PC-9 (cell line): ENCODE measurements around the gene CLCN5. TPM values are rescaled to one million over a fixed set of nuclear protein-coding genes. Genes with fewer than 3 reads are reported as not detected.

Experiments used
- BruUV-seq: library from RNA; stranded (reverse); fragments of 400-500 nt; replicated peaks from 2 replicates; lab custom pipeline; 2021; lab: Mats Ljungman, UMichigan
- CTCF ChIA-PET: fragments of 300-600 bp; sonication (Branson Sonifier 250); formaldehyde crosslinking; loops from one replicate; lab custom pipeline; 2022; ENCODE audit warnings: antibody characterized with exemption; lab: Charles Lee
- POLR2A ChIA-PET: fragments of 300-600 bp; sonication (Branson Sonifier 250); formaldehyde crosslinking; loops from one replicate; lab custom pipeline; 2022; ENCODE audit warnings: antibody characterized with exemption; ENCODE audit not compliant: unreplicated experiment; lab: Charles Lee
- DNase-seq, 2 experiments: peaks; one replicate each; pipeline versions ENCODE4 v3.0.0 to v3.0.0-alpha.2; 2015 to 2022; ENCODE audit warnings: mixed read lengths in 1 of 2
- H2AFZ ChIP-seq: fragments of 200-600 bp; sonication (generic); 2 replicates; pipeline ENCODE4 v1.8.1; 2017; ENCODE audit warnings: antibody characterized with exemption
- H3F3A ChIP-seq: fragments of 200-600 bp; sonication (generic); 2 replicates; pipeline ENCODE4 v1.8.1; 2017; ENCODE audit warnings: antibody characterized with exemption, mild to moderate bottlenecking, low read depth; ENCODE audit not compliant: insufficient read depth
- H3K27ac ChIP-seq: fragments of 200-600 bp; sonication (generic); 2 replicates; pipeline ENCODE4 v1.6.1; 2016; ENCODE audit warnings: mixed run types
- H3K27me3 ChIP-seq: fragments of 200-600 bp; sonication (generic); 2 replicates; pipeline ENCODE4 v1.6.1; 2016; ENCODE audit warnings: low read depth, mixed run types; ENCODE audit not compliant: insufficient read depth
- H3K36me3 ChIP-seq: fragments of 200-600 bp; sonication (generic); 2 replicates; pipeline ENCODE4 v1.6.1; 2016; ENCODE audit warnings: low read depth, mixed run types
- H3K4me1 ChIP-seq: fragments of 200-600 bp; sonication (generic); replicated peaks from 2 replicates; pipeline ENCODE4 v1.6.1; 2016; ENCODE audit warnings: mixed run types; ENCODE audit not compliant: insufficient read depth
- H3K4me2 ChIP-seq: fragments of 200-600 bp; sonication (generic); 2 replicates; pipeline ENCODE4 v1.6.1; 2017; ENCODE audit warnings: mixed run types
- H3K4me3 ChIP-seq: fragments of 200-600 bp; sonication (generic); 2 replicates; pipeline ENCODE4 v1.6.1; 2016; ENCODE audit warnings: mixed run types
- H3K79me2 ChIP-seq: fragments of 200-600 bp; sonication (generic); 2 replicates; pipeline ENCODE4 v1.6.1; 2017; ENCODE audit warnings: low read depth, mixed run types
- H3K9me2 ChIP-seq: fragments of 200-600 bp; sonication (generic); 2 replicates; pipeline ENCODE4 v1.8.1; 2017; ENCODE audit warnings: mild to moderate bottlenecking; ENCODE audit not compliant: insufficient read depth
- H3K9me3 ChIP-seq: fragments of 200-600 bp; sonication (generic); 2 replicates; pipeline ENCODE4 v1.8.1; 2016; ENCODE audit warnings: low read depth; ENCODE audit not compliant: insufficient read depth
- H4K20me1 ChIP-seq: fragments of 200-600 bp; sonication (generic); 2 replicates; pipeline ENCODE4 v1.8.1; 2017; ENCODE audit not compliant: insufficient read depth
- EZH2 ChIP-seq: fragments of 200-600 bp; sonication (generic); IDR thresholded peaks from 2 replicates; pipeline ENCODE4 v1.8.0; 2017; ENCODE audit warnings: antibody characterized with exemption, low read depth
- intact Hi-C: fragments of 100-400 bp; cut with micrococcal nuclease; formaldehyde crosslinking; loops from one replicate; pipeline ENCODE4 v1.10.0; 2022; ENCODE audit not compliant: unreplicated experiment
- total RNA-seq: library from RNA; stranded (reverse); gene quantifications from 2 replicates; pipeline ENCODE4 v1.2.3, GENCODE V29; 2021
- TF ChIP-seq, protein P1 (sequence below): fragments of 200-600 bp; sonication (generic); conservative IDR thresholded peaks from 2 replicates; pipeline ENCODE4 v1.6.1; 2017; ENCODE audit warnings: mixed run types, antibody characterized with exemption, mild to moderate bottlenecking, moderate library complexity

The CLCN5 gene
- total RNA-seq, 1 experiment from 2014 or later: 0.94 TPM

DNA sequence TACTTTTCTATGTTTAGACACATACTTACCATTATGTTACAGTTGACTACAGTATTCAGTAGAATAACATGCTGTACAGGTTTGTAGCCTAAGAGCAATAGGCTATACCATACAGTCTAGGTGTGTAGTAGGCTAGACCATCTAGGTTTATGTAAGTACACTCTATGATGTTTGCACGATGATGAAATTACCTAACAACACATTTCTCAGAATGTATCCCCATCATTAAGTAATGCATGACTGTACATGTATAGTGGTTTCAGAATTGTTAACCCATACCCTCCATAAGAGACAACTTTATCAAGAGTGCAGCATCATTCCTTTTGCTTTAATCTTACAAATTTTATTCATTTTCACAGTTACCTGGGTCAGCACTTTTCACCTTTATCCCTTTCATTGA is 126.8 kb downstream of the CLCN5 start:
- ChIA-PET CTCF (no interaction called here), POLR2A (no interaction called here)
- no peak for DNase-seq
- H3K27me3 ChIP-seq: no peaks in the 10 kb centered on the region
- no peak for TF ChIP-seq EZH2
- TF ChIP-seq, protein P1, sequence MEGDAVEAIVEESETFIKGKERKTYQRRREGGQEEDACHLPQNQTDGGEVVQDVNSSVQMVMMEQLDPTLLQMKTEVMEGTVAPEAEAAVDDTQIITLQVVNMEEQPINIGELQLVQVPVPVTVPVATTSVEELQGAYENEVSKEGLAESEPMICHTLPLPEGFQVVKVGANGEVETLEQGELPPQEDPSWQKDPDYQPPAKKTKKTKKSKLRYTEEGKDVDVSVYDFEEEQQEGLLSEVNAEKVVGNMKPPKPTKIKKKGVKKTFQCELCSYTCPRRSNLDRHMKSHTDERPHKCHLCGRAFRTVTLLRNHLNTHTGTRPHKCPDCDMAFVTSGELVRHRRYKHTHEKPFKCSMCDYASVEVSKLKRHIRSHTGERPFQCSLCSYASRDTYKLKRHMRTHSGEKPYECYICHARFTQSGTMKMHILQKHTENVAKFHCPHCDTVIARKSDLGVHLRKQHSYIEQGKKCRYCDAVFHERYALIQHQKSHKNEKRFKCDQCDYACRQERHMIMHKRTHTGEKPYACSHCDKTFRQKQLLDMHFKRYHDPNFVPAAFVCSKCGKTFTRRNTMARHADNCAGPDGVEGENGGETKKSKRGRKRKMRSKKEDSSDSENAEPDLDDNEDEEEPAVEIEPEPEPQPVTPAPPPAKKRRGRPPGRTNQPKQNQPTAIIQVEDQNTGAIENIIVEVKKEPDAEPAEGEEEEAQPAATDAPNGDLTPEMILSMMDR: no peak
- no peaks in the 10 kb centered on the region for H3K79me2 ChIP-seq
- no peaks in the 10 kb centered on the region for H3K9me2 ChIP-seq
- H3K4me1 ChIP-seq: no peaks in the 10 kb centered on the region
- intact Hi-C loops: no loop called here
- no peaks in the 10 kb centered on the region for H3K36me3 ChIP-seq
- H2AFZ ChIP-seq: no peak overlapping the region
- no peaks in the 10 kb centered on the region for H4K20me1 ChIP-seq
- no peaks in the 10 kb centered on the region for H3K9me3 ChIP-seq
- no TSS peak for BruUV-seq
- no peaks in the 10 kb centered on the region for H3F3A ChIP-seq
- no peak overlapping the region for H3K4me2 ChIP-seq
- H3K27ac ChIP-seq: no peak overlapping the region
- no peak overlapping the region for H3K4me3 ChIP-seq

- no peak overlapping the region for H2AFZ ChIP-seq
- no peaks in the 10 kb centered on the region for H3K36me3 ChIP-seq
- CTCF ChIA-PET: no interaction called here
- H3K79me2 ChIP-seq: no peaks in the 10 kb centered on the region
- TF ChIP-seq EZH2: no peak
- TF ChIP-seq, protein P1: no peak
- H3F3A ChIP-seq: no peaks in the 10 kb centered on the region
- H3K9me2 ChIP-seq: no peaks in the 10 kb centered on the region
- POLR2A ChIA-PET: no interaction called here
- intact Hi-C loops: no loop called here
- no peak overlapping the region for H3K4me2 ChIP-seq
- no peak overlapping the region for H3K4me3 ChIP-seq
- H3K27me3 ChIP-seq: no peaks in the 10 kb centered on the region
- H3K4me1 ChIP-seq: no peaks in the 10 kb centered on the region
- BruUV-seq: no TSS peak
- no peaks in the 10 kb centered on the region for H4K20me1 ChIP-seq
- H3K9me3 ChIP-seq: no peaks in the 10 kb centered on the region
- H3K27ac ChIP-seq: no peak overlapping the region
- no peak for DNase-seq
These were observed 131.8 kb downstream of the CLCN5 start for GRCh38 chrX:50054147-50054546.

DNA sequence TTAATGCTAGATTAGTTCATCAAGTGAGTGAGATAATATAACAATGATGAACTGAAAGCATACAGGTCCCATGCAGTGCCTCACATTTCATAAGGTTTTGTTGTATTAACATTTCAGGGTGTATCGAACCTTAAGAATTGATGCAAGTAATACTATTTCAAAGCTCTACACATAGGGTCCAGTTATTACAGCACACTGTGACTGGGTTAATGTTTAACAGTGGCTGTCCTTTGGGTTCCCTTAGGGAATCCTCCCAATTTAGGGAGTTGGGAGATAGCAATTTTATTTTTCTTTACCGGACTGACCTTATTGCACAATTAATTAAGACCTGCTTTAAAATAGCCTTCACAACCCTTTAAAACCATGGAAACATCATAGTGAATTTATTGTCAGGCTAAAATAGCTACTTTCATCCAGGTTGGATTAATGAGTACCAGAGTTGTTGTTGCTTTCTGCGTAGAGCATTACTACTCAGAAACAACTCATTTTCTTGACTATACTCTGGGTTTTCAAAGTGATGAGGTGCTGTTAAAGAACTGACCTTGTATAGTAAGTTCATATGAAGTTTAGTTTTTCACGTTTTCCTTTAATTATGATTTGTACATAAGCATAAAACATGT is 144.0 kb downstream of the CLCN5 start:
- no peak overlapping the region for H2AFZ ChIP-seq
- CTCF ChIA-PET: no interaction called here

More for the DNA sequence above, 144.0 kb downstream of the CLCN5 start:
- Histone ChIP-seq H3K79me2 (no peaks in the 10 kb centered on the region), H3K9me3 (no peaks in the 10 kb centered on the region), H3K4me3 (no peak overlapping the region), H3K9me2 (no peaks in the 10 kb centered on the region), H3F3A (no peaks in the 10 kb centered on the region), H3K4me1 (no peaks in the 10 kb centered on the region), H3K4me2 (no peak overlapping the region), H4K20me1 (no peaks in the 10 kb centered on the region), H3K27ac (no peak overlapping the region), H3K36me3 (no peaks in the 10 kb centered on the region), H3K27me3 (no peaks in the 10 kb centered on the region)
- intact Hi-C loops: no loop called here
- TF ChIP-seq, protein P1: no peak
- TF ChIP-seq EZH2: no peak
- DNase-seq: no peak
- POLR2A ChIA-PET: no interaction called here
- BruUV-seq: no TSS peak
